Thyroid gland (tissue), 4 donors: ENCODE data around the gene CST2.

Experiments
- CTCF ChIP-seq, 6 experiments: fragments of 200-600 bp in 3 of 6; fragments of 450-650 bp in 3 of 6; sonication (generic) in 3 of 6; IDR thresholded peaks; one replicate each; pipeline ENCODE4 v1.5.1; 2016 to 2019; ENCODE audit warnings: antibody characterized with exemption in 6 of 6, mild to moderate bottlenecking in 2 of 6, inconsistent platforms in 1 of 6, moderate library complexity in 1 of 6
- POLR2A ChIP-seq, 2 donors: fragments of 450-650 bp; IDR thresholded peaks; one replicate each; pipeline ENCODE4 v1.6.1; 2017; ENCODE audit warnings: antibody characterized with exemption in 2 of 2, mild to moderate bottlenecking in 2 of 2, moderate library complexity in 1 of 2

- no peak for TF ChIP-seq CTCF (IDR thresholded peaks at IDR 0.05)
- no peak for TF ChIP-seq POLR2A (IDR thresholded peaks at IDR 0.05)
Measured at GRCh38 chr20:23868321-23868720, 41.8 kb upstream of the CST2 start.
